H9 (cell line): ENCODE results near the gene A2ML1. TPM values are rescaled to one million over a fixed set of nuclear protein-coding genes. Genes with fewer than 3 reads are reported as not detected.

Experiments
- DNase-seq: peaks from one replicate; pipeline ENCODE4 v3.0.0-alpha.2; 2017
- H2AFZ ChIP-seq: one replicate; pipeline ENCODE4 v1.6.1; 2013; ENCODE audit warnings: mild to moderate bottlenecking, low read length, control low read depth, moderate library complexity
- H2AK5ac ChIP-seq: 2 replicates; pipeline ENCODE4 v1.6.1; 2013; ENCODE audit warnings: low read length, control low read depth, mixed read lengths; ENCODE audit not compliant: insufficient read length
- H2BK120ac ChIP-seq: one replicate; pipeline ENCODE4 v1.6.1; 2013; ENCODE audit warnings: low read depth, mild to moderate bottlenecking, low read length, control low read depth, inconsistent platforms; ENCODE audit not compliant: poor library complexity, severe bottlenecking
- H2BK12ac ChIP-seq: 2 replicates; pipeline ENCODE4 v1.6.1; 2013; ENCODE audit warnings: low read length, control low read depth, mixed read lengths, low read depth; ENCODE audit not compliant: insufficient read length
- H2BK15ac ChIP-seq: 2 replicates; pipeline ENCODE4 v1.6.1; 2013; ENCODE audit warnings: low read depth, low read length, control low read depth
- H2BK20ac ChIP-seq: one replicate; pipeline ENCODE4 v1.6.1; 2013; ENCODE audit warnings: low read depth, mild to moderate bottlenecking, low read length, control low read depth, inconsistent platforms; ENCODE audit not compliant: poor library complexity, severe bottlenecking
- H2BK5ac ChIP-seq: 2 replicates; pipeline ENCODE4 v1.6.1; 2013; ENCODE audit warnings: low read length, control low read depth, mixed read lengths; ENCODE audit not compliant: insufficient read length
- H3K14ac ChIP-seq: 2 replicates; pipeline ENCODE4 v1.6.1; 2013; ENCODE audit warnings: low read length, control low read depth; ENCODE audit not compliant: insufficient read depth
- H3K18ac ChIP-seq: 2 replicates; pipeline ENCODE4 v1.6.1; 2013; ENCODE audit warnings: low read depth, mild to moderate bottlenecking, mixed read lengths, low read length, control low read depth; ENCODE audit not compliant: insufficient read length
- H3K23ac ChIP-seq: 2 replicates; pipeline ENCODE4 v1.6.1; 2013; ENCODE audit warnings: low read length, control low read depth, mixed read lengths, low read depth; ENCODE audit not compliant: insufficient read length
- H3K23me2 ChIP-seq: 2 replicates; pipeline ENCODE4 v1.6.1; 2013; ENCODE audit warnings: low read depth, mild to moderate bottlenecking, mixed read lengths, low read length, control low read depth; ENCODE audit not compliant: insufficient read length, poor library complexity, severe bottlenecking
- H3K27ac ChIP-seq: 2 replicates; pipeline ENCODE4 v1.5.1; 2013; ENCODE audit warnings: low read length, control low read depth, mixed read lengths, low read depth; ENCODE audit not compliant: insufficient read length
- H3K27me3 ChIP-seq: 2 replicates; pipeline ENCODE4 v1.6.1; 2013; ENCODE audit warnings: low read length, control low read depth, inconsistent platforms; ENCODE audit not compliant: insufficient read depth
- H3K4ac ChIP-seq: 2 replicates; pipeline ENCODE4 v1.6.1; 2013; ENCODE audit warnings: low read depth, mild to moderate bottlenecking, control low read depth, inconsistent platforms, low read length, moderate library complexity
- H3K4me1 ChIP-seq: 2 replicates; pipeline ENCODE4 v1.6.1; 2013; ENCODE audit warnings: low read length, control low read depth, inconsistent platforms; ENCODE audit not compliant: insufficient read depth
- H3K4me2 ChIP-seq: 2 replicates; pipeline ENCODE4 v1.6.1; 2013; ENCODE audit warnings: low read length, control low read depth, mixed read lengths; ENCODE audit not compliant: insufficient read length, insufficient read depth
- H3K56ac ChIP-seq: 2 replicates; pipeline ENCODE4 v1.6.1; 2013; ENCODE audit warnings: low read depth, mild to moderate bottlenecking, mixed read lengths, low read length, control low read depth; ENCODE audit not compliant: insufficient read length
- H3K79me1 ChIP-seq: 2 replicates; pipeline ENCODE4 v1.6.1; 2013; ENCODE audit warnings: low read depth, mild to moderate bottlenecking, moderate library complexity, low read length, control low read depth, inconsistent platforms; ENCODE audit not compliant: insufficient read depth, poor library complexity, severe bottlenecking
- H3K79me2 ChIP-seq: 2 replicates; pipeline ENCODE4 v1.6.1; 2013; ENCODE audit warnings: low read length, control low read depth, inconsistent platforms; ENCODE audit not compliant: insufficient read depth
- H3K9ac ChIP-seq: 2 replicates; pipeline ENCODE4 v1.6.1; 2013; ENCODE audit warnings: low read length, control low read depth, mixed read lengths; ENCODE audit not compliant: insufficient read length; ENCODE audit errors: extremely low read depth
- H3K9me3 ChIP-seq: one replicate; pipeline ENCODE4 v1.6.1; 2013; ENCODE audit warnings: low read depth, low read length, inconsistent platforms; ENCODE audit not compliant: control insufficient read depth
- H3T11ph ChIP-seq: one replicate; pipeline ENCODE4 v1.6.1; 2013; ENCODE audit warnings: mild to moderate bottlenecking, low read length, control low read depth, inconsistent platforms
- H4K20me1 ChIP-seq: one replicate; pipeline ENCODE4 v1.6.1; 2013; ENCODE audit not compliant: control insufficient read depth, insufficient read length, insufficient read depth
- H4K5ac ChIP-seq: 2 replicates; pipeline ENCODE4 v1.6.1; 2013; ENCODE audit warnings: low read depth, mild to moderate bottlenecking, mixed read lengths, low read length, control low read depth; ENCODE audit not compliant: insufficient read length
- H4K8ac ChIP-seq: replicated peaks from 2 replicates; pipeline ENCODE4 v1.6.1; 2013; ENCODE audit warnings: low read length, control low read depth, mixed read lengths, low read depth; ENCODE audit not compliant: insufficient read length
- H4K91ac ChIP-seq: 2 replicates; pipeline ENCODE4 v1.6.1; 2013; ENCODE audit warnings: low read depth, mild to moderate bottlenecking, moderate library complexity, mixed read lengths, low read length, control low read depth; ENCODE audit not compliant: insufficient read length
- H3K27ac Mint-ChIP-seq, 3 experiments: 2 replicates in 2 of 3; 3 replicates in 1 of 3; pipeline ENCODE4 v1.8.0; 2020 to 2021; ENCODE audit warnings: mixed read lengths in 3 of 3, mild to moderate bottlenecking in 1 of 3, moderate library complexity in 1 of 3
- H3K27me3 Mint-ChIP-seq: 2 replicates; pipeline ENCODE4 v1.8.0; 2021; ENCODE audit warnings: low read depth, mild to moderate bottlenecking, moderate library complexity, mixed read lengths
- H3K36me3 Mint-ChIP-seq, 3 experiments: 2 replicates in 2 of 3; 3 replicates in 1 of 3; pipeline ENCODE4 v1.8.0; 2020 to 2021; ENCODE audit warnings: low read depth in 3 of 3, mixed read lengths in 3 of 3; ENCODE audit not compliant: insufficient read depth in 1 of 3
- H3K4me1 Mint-ChIP-seq, 2 experiments: 2 replicates each; pipeline ENCODE4 v1.8.0; 2020; ENCODE audit warnings: mixed read lengths in 2 of 2
- H3K4me3 Mint-ChIP-seq, 2 experiments: 2 replicates in 1 of 2; 3 replicates in 1 of 2; pipeline ENCODE4 v1.8.0; 2020 to 2021; ENCODE audit warnings: mild to moderate bottlenecking in 2 of 2, mixed read lengths in 2 of 2, moderate library complexity in 1 of 2
- H3K9me3 Mint-ChIP-seq, 2 experiments: 2 replicates in 1 of 2; 3 replicates in 1 of 2; pipeline ENCODE4 v1.8.0; 2020; ENCODE audit warnings: mild to moderate bottlenecking in 2 of 2, mixed read lengths in 2 of 2, moderate library complexity in 1 of 2
- WGBS: extraction: QIAGEN DNeasy Blood & Tissue Kit; methylation state at CpG from one replicate; pipeline ENCODE4 v1.1.7; 2013; ENCODE audit warnings: missing lambda C conversion rate, low lambda C conversion rate, mixed read lengths; ENCODE audit not compliant: insufficient read length; ENCODE audit errors: extremely low coverage; 5-methylcytosine and 5-hydroxymethylcytosine counted together
- total RNA-seq: library from RNA; stranded (reverse); gene quantifications from 2 replicates; pipeline ENCODE4 v1.2.1, GENCODE V29; 2021
- TF ChIP-seq, protein P1 (sequence below): fragments of 200-600 bp; sonication (generic); conservative IDR thresholded peaks from 3 replicates; pipeline ENCODE4 v1.8.0; 2021; ENCODE audit warnings: antibody characterized with exemption, mild to moderate bottlenecking

Gene A2ML1
- total RNA-seq, 1 experiment from 2014 or later = 2.8 TPM

DNA sequence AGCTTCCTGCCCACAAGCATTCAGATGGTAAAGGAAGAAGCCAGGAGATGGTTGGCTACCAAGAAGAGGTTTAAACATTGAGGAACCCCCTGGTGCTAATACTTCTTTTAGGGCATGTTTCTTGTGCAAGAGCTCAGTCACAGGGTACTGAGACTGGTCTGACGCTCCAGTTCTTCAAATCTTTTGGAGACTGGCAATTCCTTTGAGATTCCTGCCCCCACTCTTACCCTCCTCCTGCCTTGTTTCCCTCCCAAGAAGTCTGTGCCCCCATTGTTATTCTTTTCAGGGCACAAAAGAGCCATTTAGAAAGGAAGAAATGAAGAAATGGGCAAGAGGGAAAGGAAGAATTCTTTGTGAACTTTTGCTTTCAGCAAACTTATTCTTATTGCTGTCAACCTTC is 11.8 kb downstream of the A2ML1 start:
- H3K4me3 Mint-ChIP-seq = no peak overlapping the region; a peak in 1 of 5 replicates
- H3K27ac Mint-ChIP-seq = peak overlapping the region; percentile 22 to 85 (median 59); a peak in 3 of 7 replicates
- H2BK15ac ChIP-seq = no peak overlapping the region
- H3K36me3 Mint-ChIP-seq = peaks cover 0 to 3% (median 0%) of the 10 kb centered on the region in 3 experiments; a peak in 4 of 7 replicates
- H3K4me1 ChIP-seq = peaks cover 9% of the 10 kb centered on the region; the same call in 1 of the 2 replicates
- H2BK5ac ChIP-seq = no peak overlapping the region
- no peak overlapping the region for H2BK12ac ChIP-seq
- no peaks in the 10 kb centered on the region; a peak in 1 of 5 replicates for H3K9me3 Mint-ChIP-seq
- no peak for DNase-seq
- no peak overlapping the region for H4K5ac ChIP-seq
- no peak overlapping the region for H2AK5ac ChIP-seq
- no peaks in the 10 kb centered on the region for H3K79me1 ChIP-seq
- H3K23me2 ChIP-seq = no peaks in the 10 kb centered on the region
- H3K14ac ChIP-seq = no peak overlapping the region
- no peak overlapping the region for H3K23ac ChIP-seq
- TF ChIP-seq, protein P1, sequence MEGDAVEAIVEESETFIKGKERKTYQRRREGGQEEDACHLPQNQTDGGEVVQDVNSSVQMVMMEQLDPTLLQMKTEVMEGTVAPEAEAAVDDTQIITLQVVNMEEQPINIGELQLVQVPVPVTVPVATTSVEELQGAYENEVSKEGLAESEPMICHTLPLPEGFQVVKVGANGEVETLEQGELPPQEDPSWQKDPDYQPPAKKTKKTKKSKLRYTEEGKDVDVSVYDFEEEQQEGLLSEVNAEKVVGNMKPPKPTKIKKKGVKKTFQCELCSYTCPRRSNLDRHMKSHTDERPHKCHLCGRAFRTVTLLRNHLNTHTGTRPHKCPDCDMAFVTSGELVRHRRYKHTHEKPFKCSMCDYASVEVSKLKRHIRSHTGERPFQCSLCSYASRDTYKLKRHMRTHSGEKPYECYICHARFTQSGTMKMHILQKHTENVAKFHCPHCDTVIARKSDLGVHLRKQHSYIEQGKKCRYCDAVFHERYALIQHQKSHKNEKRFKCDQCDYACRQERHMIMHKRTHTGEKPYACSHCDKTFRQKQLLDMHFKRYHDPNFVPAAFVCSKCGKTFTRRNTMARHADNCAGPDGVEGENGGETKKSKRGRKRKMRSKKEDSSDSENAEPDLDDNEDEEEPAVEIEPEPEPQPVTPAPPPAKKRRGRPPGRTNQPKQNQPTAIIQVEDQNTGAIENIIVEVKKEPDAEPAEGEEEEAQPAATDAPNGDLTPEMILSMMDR = no peak
- H3K56ac ChIP-seq = no peak overlapping the region
- no peaks in the 10 kb centered on the region for H3K27me3 ChIP-seq
- no peak overlapping the region for H3K9ac ChIP-seq
- H4K91ac ChIP-seq = no peak overlapping the region
- H4K20me1 ChIP-seq = no peaks in the 10 kb centered on the region
- no peaks in the 10 kb centered on the region for H3K9me3 ChIP-seq
- H3K4me1 Mint-ChIP-seq = peaks cover 52 to 54% of the 10 kb centered on the region in 2 experiments
- H2AFZ ChIP-seq = no peak overlapping the region
- no peaks in the 10 kb centered on the region; the same call in 1 of the 2 replicates for H3K27me3 Mint-ChIP-seq
- no CpG with 5 or more reads among the region's 1 CpG for WGBS
- no peak overlapping the region for H2BK20ac ChIP-seq
- no peak overlapping the region for H2BK120ac ChIP-seq
- no peak overlapping the region for H3K4me2 ChIP-seq
- no peak overlapping the region for H3K4ac ChIP-seq
- H3K79me2 ChIP-seq = no peaks in the 10 kb centered on the region
- H3K18ac ChIP-seq = no peak overlapping the region
- no peak overlapping the region for H4K8ac ChIP-seq
- H3K27ac ChIP-seq = peak overlapping the region; percentile 16
- H3T11ph ChIP-seq = no peak overlapping the region
